GM21737 (cell line): ENCODE results near the gene UGCG.
"Not testable (repeated sequence)": the region's sequence is repeated elsewhere in the genome, so short reads cannot be mapped to it uniquely, and the experiment has no call there.

Experiments
- ATAC-seq: cut with Tn5 transposase; IDR thresholded peaks from one replicate; pipeline ENCODE4 v1.9.1; 2021; ENCODE audit warnings: mild to moderate bottlenecking, moderate library complexity; ENCODE audit not compliant: unreplicated experiment

Gene UGCG

DNA sequence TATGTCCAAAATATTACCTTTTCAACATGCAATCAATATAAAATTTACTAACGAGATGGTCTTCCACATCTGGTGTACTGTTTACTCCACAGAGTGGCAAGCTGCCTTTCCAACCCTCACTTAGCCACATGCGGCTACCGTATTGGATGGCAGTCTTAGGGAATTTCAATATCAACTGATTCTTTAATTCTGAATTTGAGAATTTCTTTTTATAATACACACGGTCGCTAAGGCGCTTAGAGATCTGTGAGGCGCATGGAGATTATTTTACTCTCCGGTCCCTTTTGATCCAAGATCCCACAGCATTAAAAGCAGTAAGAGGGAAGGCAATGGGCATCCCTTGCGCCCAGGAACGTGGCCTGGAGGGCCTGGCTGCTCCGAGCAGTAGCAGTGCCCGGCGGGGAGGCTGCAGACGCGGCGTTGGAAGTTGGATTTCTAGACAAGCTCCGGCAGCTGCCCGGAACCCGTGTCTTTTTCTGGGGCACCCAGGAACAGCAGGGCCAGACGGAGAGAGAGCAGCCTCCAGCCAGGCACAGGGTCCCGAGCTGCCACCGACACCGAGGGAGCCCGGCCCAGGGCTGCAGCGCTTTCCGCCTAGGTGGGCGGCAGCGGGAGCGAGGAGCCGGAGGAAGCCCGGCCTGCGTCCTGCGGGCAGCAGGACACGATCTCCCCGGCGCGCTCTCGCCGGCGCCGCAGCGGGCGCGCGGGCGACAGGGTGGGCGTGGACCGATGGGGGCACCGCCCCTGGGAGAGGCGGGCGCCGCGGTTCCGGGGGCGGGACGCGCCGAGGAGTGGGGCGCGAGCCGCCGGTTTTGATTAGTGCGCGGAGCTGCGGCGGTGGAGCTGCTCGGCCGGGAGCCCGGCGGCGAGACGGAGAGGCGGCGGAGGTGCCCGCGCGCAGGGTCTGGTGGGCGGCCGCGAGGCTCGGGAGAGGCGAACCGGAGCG is at the start of gene UGCG:
Gene UGCG (plus strand): TSS at position 819 of the 946 bp plus-strand sequence. CDS start 402 bp downstream, outside the sequence.
- peak; percentile 82 for ATAC-seq

- ATAC-seq, result no peak
Observed at GRCh38 chr9:111851553-111851952, 45.1 kb upstream of the UGCG start.

DNA sequence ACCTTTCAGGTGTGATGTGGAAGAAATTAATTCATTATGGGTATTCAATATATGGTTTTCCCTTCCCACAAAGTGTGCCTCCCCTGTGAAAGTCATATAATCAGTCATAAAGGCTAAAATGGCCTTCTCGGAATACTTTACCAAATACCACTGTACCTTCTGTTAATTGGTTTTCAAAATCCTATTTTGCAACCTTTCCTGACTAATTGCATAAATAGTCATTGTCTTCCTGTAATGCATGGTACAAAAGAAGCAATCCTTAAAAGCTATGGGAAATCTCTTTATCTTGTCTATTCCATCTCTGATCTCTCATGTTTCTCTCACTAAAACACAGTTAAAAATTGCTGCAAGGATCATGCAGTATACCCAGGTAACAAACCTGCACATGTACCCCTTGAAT is 44.3 kb upstream of the UGCG start:
- no peak for ATAC-seq

- ATAC-seq, result no peak
Observed at GRCh38 chr9:111853450-111853827, 43.2 kb upstream of the UGCG start.

DNA sequence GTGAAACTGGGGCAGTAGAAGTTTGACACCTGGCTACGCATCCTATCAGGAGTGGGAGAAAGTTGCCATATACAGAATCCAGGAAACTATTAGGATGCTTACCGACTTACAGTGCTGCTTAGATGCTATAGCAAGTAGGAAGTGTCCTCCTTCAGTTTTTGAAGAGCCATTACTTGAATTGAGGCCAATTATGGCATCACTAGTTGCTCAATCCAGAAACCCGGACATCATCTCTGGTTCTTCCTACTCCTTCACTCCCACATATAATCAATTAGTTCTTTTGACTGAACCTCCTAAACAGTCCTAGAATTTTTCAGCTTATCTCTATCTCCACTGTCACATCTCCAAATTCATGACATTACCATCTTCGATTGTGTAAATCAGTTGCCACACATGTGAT is 41.8 kb upstream of the UGCG start:
- no peak for ATAC-seq

DNA sequence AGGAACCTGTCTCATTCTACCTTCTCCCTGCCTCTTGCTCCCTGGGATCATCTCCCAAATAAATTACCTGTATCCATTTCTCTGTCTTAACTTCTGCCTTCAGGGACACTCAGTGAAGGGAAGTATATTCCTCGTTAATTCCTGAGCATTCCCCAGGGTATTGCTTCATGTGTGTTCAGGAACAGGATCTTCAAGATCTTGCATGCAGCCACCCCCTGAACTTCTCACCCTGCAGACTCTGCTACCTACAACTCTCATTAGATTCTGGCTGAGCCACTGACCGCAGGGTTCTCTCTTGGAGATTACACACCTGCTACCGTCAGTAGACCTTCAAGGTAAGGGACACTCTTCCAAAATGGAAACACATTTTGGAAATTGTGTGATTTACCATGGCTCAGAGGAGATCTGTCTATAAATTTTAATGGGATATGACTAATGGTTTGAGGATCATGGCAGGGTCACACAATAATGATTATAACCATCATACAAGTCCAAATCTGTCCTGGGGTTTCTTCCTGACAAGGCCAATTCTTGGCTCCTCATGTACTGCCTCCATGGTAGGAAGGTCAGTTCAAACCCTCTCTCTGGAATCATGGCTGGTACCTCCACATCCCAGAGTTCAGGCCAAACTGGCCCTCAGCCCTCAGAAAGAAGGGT is 38.9 kb upstream of the UGCG start:
- ATAC-seq, result no peak

DNA sequence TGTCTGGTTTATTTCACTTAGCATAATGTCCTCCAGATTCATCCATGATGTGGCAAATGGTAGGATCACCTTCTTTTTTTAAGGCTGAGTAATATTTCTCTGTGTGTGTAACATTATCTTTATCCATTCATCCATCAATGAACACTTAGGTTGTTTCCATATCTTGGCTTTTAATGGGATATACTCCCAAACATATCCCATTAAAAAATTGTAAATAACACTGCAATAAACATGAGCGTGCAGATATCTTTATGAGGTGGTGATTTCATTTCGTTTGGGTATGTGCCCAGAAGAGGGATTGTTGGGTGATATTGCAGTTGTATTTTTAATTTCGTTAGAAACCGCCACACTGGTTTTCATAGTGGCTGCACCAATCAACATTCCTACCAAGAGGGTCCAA is 36.2 kb upstream of the UGCG start:
- no peak for ATAC-seq

DNA sequence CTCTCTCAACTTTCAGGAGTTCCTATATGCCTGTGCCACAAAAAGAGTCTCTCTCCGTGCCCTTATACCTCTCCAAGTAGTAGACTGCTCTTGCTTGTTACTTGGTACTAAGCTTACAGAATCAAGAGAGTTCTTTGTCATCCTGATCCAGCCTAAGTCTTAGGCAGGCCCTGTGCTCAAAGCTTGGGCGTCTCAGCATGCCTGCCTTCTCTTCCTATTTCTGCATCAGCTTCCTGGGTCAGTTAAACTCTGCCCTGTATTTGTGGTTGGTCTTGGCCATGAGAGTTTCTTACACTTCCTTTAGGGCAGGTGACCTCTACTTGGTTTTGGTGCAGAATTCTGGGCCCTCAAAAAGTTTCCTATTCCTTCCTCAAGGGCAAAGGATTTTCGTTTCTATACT is 33.0 kb upstream of the UGCG start:
- ATAC-seq, result no peak

- no peak for ATAC-seq
Observed at GRCh38 chr9:111866976-111867375, 29.6 kb upstream of the UGCG start.

- no peak for ATAC-seq
Observed at GRCh38 chr9:111868475-111868874, 28.1 kb upstream of the UGCG start.

GRCh38 chr9:111870774-111871498 is 25.7 kb upstream of the UGCG start:
- ATAC-seq, result no peak

DNA sequence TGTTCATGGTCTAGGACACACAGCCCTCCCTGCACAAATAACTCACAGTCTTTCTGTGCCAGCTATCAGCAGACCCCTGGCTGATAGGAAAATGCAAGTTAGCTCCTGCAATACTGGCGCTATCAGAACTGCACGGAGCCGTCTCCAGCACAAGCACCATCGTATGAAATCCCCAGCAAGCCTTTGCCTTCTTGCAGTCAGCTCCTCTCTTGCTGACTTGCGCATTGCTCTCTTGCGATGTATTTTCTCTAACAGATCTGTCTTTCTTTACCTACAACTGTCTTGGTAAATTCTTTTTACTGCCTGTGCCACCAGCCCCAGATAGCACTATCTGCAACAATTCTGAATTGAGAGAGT is 25.1 kb upstream of the UGCG start:
- no peak for ATAC-seq

DNA sequence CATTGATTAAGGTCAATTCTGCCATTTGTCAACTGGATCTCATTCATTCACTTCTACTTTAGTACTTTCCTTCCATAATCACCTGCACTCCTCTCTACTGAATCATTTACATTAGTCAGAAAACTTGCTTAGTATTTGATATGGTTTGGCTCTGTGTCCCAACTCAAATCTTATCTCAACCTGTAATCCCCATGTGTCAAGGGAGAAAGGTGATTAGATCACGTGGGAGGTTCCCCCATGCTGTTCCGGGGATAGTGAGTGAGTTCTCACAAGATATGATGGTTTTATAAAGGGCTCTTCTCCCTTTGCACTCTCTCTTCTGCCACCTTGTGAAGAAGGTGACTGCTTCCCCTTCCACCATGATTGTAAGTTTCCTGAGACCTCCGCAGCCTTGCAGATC is 23.7 kb upstream of the UGCG start:
- ATAC-seq, result no peak

GRCh38 chr9:111873901-111874300 is 22.7 kb upstream of the UGCG start:
- ATAC-seq, result no peak

GRCh38 chr9:111874500-111874899 is 22.1 kb upstream of the UGCG start:
- no peak for ATAC-seq

GRCh38 chr9:111875291-111875690 is 21.3 kb upstream of the UGCG start:
- not testable (repeated sequence) for ATAC-seq

DNA sequence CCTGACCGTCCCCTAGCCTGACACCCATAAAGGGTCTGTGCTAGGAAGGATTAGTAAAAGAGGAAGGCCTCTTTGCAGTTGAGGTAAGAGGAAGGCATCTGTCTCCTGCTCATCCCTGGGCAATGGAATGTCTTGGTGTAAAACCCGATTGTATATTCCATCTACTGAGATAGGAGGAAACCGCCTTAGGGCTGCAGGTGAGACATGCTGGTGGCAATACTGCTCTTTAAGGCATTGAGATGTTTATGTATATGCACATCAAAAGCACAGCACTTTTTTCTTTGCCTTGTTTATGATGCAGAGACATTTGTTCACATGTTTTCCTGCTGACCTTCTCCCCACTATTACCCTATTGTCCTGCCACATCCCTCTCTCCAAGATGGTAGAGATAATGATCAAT is 20.9 kb upstream of the UGCG start:
- not testable (repeated sequence) for ATAC-seq

GRCh38 chr9:111876179-111876578 is 20.4 kb upstream of the UGCG start:
- ATAC-seq, result no peak

- ATAC-seq, result no peak
Observed at GRCh38 chr9:111877420-111877819, 19.2 kb upstream of the UGCG start.

DNA sequence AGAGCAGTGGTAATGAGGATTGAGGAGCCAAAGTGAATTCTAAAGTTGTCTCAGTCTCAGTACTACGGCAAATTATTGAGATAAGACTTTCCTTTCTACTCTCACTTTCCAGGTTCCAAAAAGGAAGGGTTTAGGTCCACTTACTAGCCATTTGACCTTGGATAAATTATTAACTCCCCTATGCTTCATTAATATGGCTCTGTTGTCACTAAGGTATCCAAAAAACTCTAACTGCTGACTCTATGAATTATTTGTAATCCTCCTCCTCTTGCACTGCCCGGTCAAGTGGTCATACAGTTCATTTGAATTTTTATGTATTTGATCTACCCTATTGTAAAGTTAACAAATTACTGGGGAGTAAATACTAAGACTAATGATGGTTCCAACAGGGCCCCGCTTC is 17.7 kb upstream of the UGCG start:
- no peak for ATAC-seq

DNA sequence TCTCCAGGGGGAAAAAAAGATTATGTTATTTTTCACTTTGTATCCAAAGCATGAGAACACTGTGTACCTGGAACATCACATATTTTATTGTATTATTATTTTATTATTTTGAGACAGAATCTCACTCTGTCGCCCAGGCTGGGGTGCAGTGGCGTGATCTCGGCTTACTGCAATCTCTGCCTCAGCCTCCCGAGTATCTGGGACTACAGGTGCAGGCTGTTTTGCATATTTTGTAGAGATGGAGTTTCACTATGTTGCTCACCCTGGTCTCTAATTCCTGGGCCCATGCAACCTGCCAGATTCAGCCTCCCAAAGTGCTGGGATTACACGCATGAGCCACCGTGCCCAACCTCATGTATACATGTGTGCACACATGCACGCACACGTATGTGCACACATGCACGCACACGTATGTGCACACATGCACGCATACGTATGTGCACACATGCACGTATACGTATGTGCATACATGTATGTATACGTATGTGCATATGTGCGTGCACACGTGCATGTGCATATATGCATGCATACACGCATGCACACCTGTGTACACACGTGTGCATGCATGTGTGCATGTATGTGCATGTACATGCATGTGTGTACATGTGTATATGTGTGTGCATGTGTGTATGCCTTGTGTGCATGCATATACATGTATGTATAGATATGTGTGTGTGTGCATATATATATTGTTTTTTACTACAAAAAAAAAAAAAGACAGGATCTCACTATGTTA is 9.5 kb upstream of the UGCG start:
- no peak for ATAC-seq
